T-helper 2 cell treated with Interferon-gamma antibody and Interleukin-4, amounts not matched to agents 5 μg/mL and 100 μg/mL, for 36 hours (primary cell): ENCODE data around the gene CFAP410.

Experiments
- DNase-seq: peaks from one replicate; pipeline ENCODE4 v3.0.0; 2021; ENCODE audit warnings: low spot score
- H3K27ac Mint-ChIP-seq: one replicate; pipeline ENCODE4 v1.8.0; 2021; ENCODE audit warnings: mild to moderate bottlenecking, mixed read lengths
- H3K27me3 Mint-ChIP-seq: one replicate; pipeline ENCODE4 v1.8.0; 2021; ENCODE audit warnings: low read depth, mixed read lengths
- H3K36me3 Mint-ChIP-seq: one replicate; pipeline ENCODE4 v1.8.0; 2021; ENCODE audit warnings: low read depth, mixed read lengths
- H3K4me1 Mint-ChIP-seq: one replicate; pipeline ENCODE4 v1.8.0; 2021; ENCODE audit warnings: low read depth, mixed read lengths
- H3K4me3 Mint-ChIP-seq: one replicate; pipeline ENCODE4 v1.8.0; 2022; ENCODE audit warnings: mild to moderate bottlenecking, moderate library complexity, mixed read lengths
- H3K9me3 Mint-ChIP-seq: one replicate; pipeline ENCODE4 v1.8.0; 2021; ENCODE audit warnings: mixed read lengths

Gene CFAP410

GRCh38 chr21:44316277-44316900 is 22.8 kb downstream of the CFAP410 start:
- Mint-ChIP-seq H3K36me3 (peaks cover 13% of the 10 kb centered on the region), H3K4me3 (no peak overlapping the region), H3K4me1 (no peaks in the 10 kb centered on the region), H3K27ac (no peak overlapping the region), H3K27me3 (no peaks in the 10 kb centered on the region), H3K9me3 (no peaks in the 10 kb centered on the region)
- DNase-seq: no peak

GRCh38 chr21:44315691-44316203 is 23.4 kb downstream of the CFAP410 start:
- no peaks in the 10 kb centered on the region for H3K27me3 Mint-ChIP-seq
- H3K4me1 Mint-ChIP-seq: no peaks in the 10 kb centered on the region
- H3K36me3 Mint-ChIP-seq: peaks cover 19% of the 10 kb centered on the region
- no peak overlapping the region for H3K27ac Mint-ChIP-seq
- no peaks in the 10 kb centered on the region for H3K9me3 Mint-ChIP-seq
- H3K4me3 Mint-ChIP-seq: no peak overlapping the region
- DNase-seq: no peak

- no peaks in the 10 kb centered on the region for H3K9me3 Mint-ChIP-seq
- no peak for DNase-seq
- H3K27me3 Mint-ChIP-seq: no peaks in the 10 kb centered on the region
- no peak overlapping the region for H3K4me3 Mint-ChIP-seq
- H3K36me3 Mint-ChIP-seq: peaks cover 19% of the 10 kb centered on the region
- no peak overlapping the region for H3K27ac Mint-ChIP-seq
- no peaks in the 10 kb centered on the region for H3K4me1 Mint-ChIP-seq
These were observed 24.6 kb downstream of the CFAP410 start for GRCh38 chr21:44314561-44314960.

GRCh38 chr21:44314128-44314527 is 25.1 kb downstream of the CFAP410 start:
- Mint-ChIP-seq H3K27ac (no peak overlapping the region), H3K9me3 (no peaks in the 10 kb centered on the region), H3K27me3 (no peaks in the 10 kb centered on the region), H3K4me1 (no peaks in the 10 kb centered on the region), H3K4me3 (no peak overlapping the region), H3K36me3 (peaks cover 17% of the 10 kb centered on the region)
- no peak for DNase-seq

- no peak for DNase-seq
- Mint-ChIP-seq H3K9me3 (no peaks in the 10 kb centered on the region), H3K27ac (no peak overlapping the region), H3K4me3 (no peak overlapping the region), H3K27me3 (no peaks in the 10 kb centered on the region), H3K36me3 (peaks cover 20% of the 10 kb centered on the region), H3K4me1 (no peaks in the 10 kb centered on the region)
These were observed 25.7 kb downstream of the CFAP410 start for GRCh38 chr21:44313451-44313850.

- H3K4me3 Mint-ChIP-seq: no peak overlapping the region
- no peaks in the 10 kb centered on the region for H3K4me1 Mint-ChIP-seq
- H3K9me3 Mint-ChIP-seq: no peaks in the 10 kb centered on the region
- H3K36me3 Mint-ChIP-seq: peaks cover 27% of the 10 kb centered on the region
- H3K27ac Mint-ChIP-seq: no peak overlapping the region
- H3K27me3 Mint-ChIP-seq: no peaks in the 10 kb centered on the region
- no peak for DNase-seq
These were observed 26.5 kb downstream of the CFAP410 start for GRCh38 chr21:44312716-44313115.

GRCh38 chr21:44312089-44312488 is 27.1 kb downstream of the CFAP410 start:
- H3K27me3 Mint-ChIP-seq: no peaks in the 10 kb centered on the region
- H3K4me3 Mint-ChIP-seq: no peak overlapping the region
- H3K36me3 Mint-ChIP-seq: peaks cover 27% of the 10 kb centered on the region
- no peaks in the 10 kb centered on the region for H3K9me3 Mint-ChIP-seq
- H3K27ac Mint-ChIP-seq: no peak overlapping the region
- H3K4me1 Mint-ChIP-seq: no peaks in the 10 kb centered on the region
- no peak for DNase-seq

- peaks cover 23% of the 10 kb centered on the region for H3K36me3 Mint-ChIP-seq
- peak overlapping the region; percentile 1 for H3K27ac Mint-ChIP-seq
These were observed 28.3 kb downstream of the CFAP410 start for GRCh38 chr21:44310628-44311507.

GRCh38 chr21:44306936-44307704 is 32.1 kb downstream of the CFAP410 start:
- Mint-ChIP-seq H3K27ac (no peak overlapping the region), H3K36me3 (peaks cover 26% of the 10 kb centered on the region), H3K4me1 (peaks cover 15% of the 10 kb centered on the region), H3K27me3 (no peaks in the 10 kb centered on the region), H3K9me3 (no peaks in the 10 kb centered on the region), H3K4me3 (no peak overlapping the region)
- no peak for DNase-seq

More at GRCh38 chr21:44310628-44311507, 28.3 kb downstream of the CFAP410 start:
- H3K27me3 Mint-ChIP-seq: no peaks in the 10 kb centered on the region
- DNase-seq: no peak
- H3K4me3 Mint-ChIP-seq: no peak overlapping the region
- H3K4me1 Mint-ChIP-seq: no peaks in the 10 kb centered on the region
- no peaks in the 10 kb centered on the region for H3K9me3 Mint-ChIP-seq

- Mint-ChIP-seq H3K4me1 (peaks cover 20% of the 10 kb centered on the region), H3K9me3 (no peaks in the 10 kb centered on the region), H3K27me3 (no peaks in the 10 kb centered on the region), H3K27ac (no peak overlapping the region), H3K36me3 (peaks cover 21% of the 10 kb centered on the region), H3K4me3 (no peak overlapping the region)
- DNase-seq: no peak
These were observed 33.5 kb downstream of the CFAP410 start for GRCh38 chr21:44305691-44306090.

GRCh38 chr21:44304877-44305293 is 34.3 kb downstream of the CFAP410 start:
- peaks cover 20% of the 10 kb centered on the region for H3K4me1 Mint-ChIP-seq
- no peaks in the 10 kb centered on the region for H3K9me3 Mint-ChIP-seq
- no peaks in the 10 kb centered on the region for H3K27me3 Mint-ChIP-seq
- peaks cover 21% of the 10 kb centered on the region for H3K36me3 Mint-ChIP-seq
- no peak for DNase-seq
- H3K4me3 Mint-ChIP-seq: peak overlapping the region; percentile 53
- H3K27ac Mint-ChIP-seq: peak overlapping the region; percentile 65

- H3K4me3 Mint-ChIP-seq: no peak overlapping the region
- H3K27me3 Mint-ChIP-seq: no peaks in the 10 kb centered on the region
- H3K9me3 Mint-ChIP-seq: no peaks in the 10 kb centered on the region
- peaks cover 21% of the 10 kb centered on the region for H3K36me3 Mint-ChIP-seq
- no peak overlapping the region for H3K27ac Mint-ChIP-seq
- peaks cover 24% of the 10 kb centered on the region for H3K4me1 Mint-ChIP-seq
- DNase-seq: no peak
These were observed 35.1 kb downstream of the CFAP410 start for GRCh38 chr21:44304011-44304616.

- no peaks in the 10 kb centered on the region for H3K9me3 Mint-ChIP-seq
- H3K36me3 Mint-ChIP-seq: peaks cover 18% of the 10 kb centered on the region
- H3K4me1 Mint-ChIP-seq: peaks cover 28% of the 10 kb centered on the region
- H3K27ac Mint-ChIP-seq: peak overlapping the region; percentile 76
- peak overlapping the region; percentile 76 for H3K4me3 Mint-ChIP-seq
- DNase-seq: no peak
- no peaks in the 10 kb centered on the region for H3K27me3 Mint-ChIP-seq
These were observed 35.7 kb downstream of the CFAP410 start for GRCh38 chr21:44303490-44303981.
